HL-60 (cell line): ENCODE measurements around the gene VASH2.

Experiments used
- CTCF ChIP-seq: IDR thresholded peaks from one replicate; pipeline ENCODE4 v1.5.1; 2011; ENCODE audit warnings: low read length, control low read depth, inconsistent platforms; ENCODE audit not compliant: insufficient read depth
- REST ChIP-seq: IDR thresholded peaks from 2 replicates; pipeline ENCODE4 v1.6.1; 2012; ENCODE audit warnings: low read depth; ENCODE audit not compliant: insufficient replicate concordance

- TF ChIP-seq CTCF (no peak), REST (no peak)
These were observed 24.0 kb upstream of the VASH2 start for GRCh38 chr1:212926372-212926771.
